Measurements from ENCODE around the gene ARL2BP.

The ARL2BP gene

GRCh38 chr16:57236022-57236350 lies 9.1 kb upstream of the ARL2BP start:
- no peak for DNase-seq

GRCh38 chr16:57238682-57239081 lies 6.4 kb upstream of the ARL2BP start:
- no peak for DNase-seq

GRCh38 chr16:57239107-57239506 lies 6.0 kb upstream of the ARL2BP start:
- DNase-seq, result no peak

GRCh38 chr16:57240851-57241250 lies 4.2 kb upstream of the ARL2BP start:
- no peak for DNase-seq

GRCh38 chr16:57242650-57243049 lies 2.4 kb upstream of the ARL2BP start:
- no peak for DNase-seq

- peak in 1 of 2 experiments; percentile 33 for DNase-seq
These were observed 644 bp upstream of the ARL2BP start for GRCh38 chr16:57244463-57244766.

GRCh38 chr16:57245472-57246113 lies 534 bp downstream of the ARL2BP start:
- no peak for DNase-seq

GRCh38 chr16:57251352-57251751 lies 6.3 kb downstream of the ARL2BP start:
- DNase-seq, result no peak

GRCh38 chr16:57252148-57252721 lies 7.2 kb downstream of the ARL2BP start:
- no peak for DNase-seq

GRCh38 chr16:57253466-57253865 lies 8.4 kb downstream of the ARL2BP start:
- no peak for DNase-seq

- DNase-seq, result no peak
These were observed 10.8 kb downstream of the ARL2BP start for GRCh38 chr16:57255686-57256415.

- DNase-seq, result no peak
These were observed 11.7 kb downstream of the ARL2BP start for GRCh38 chr16:57256601-57257395.

- no peak for DNase-seq
These were observed 12.5 kb downstream of the ARL2BP start for GRCh38 chr16:57257455-57258070.

- no peak for DNase-seq
These were observed 13.3 kb downstream of the ARL2BP start for GRCh38 chr16:57258226-57258909.

GRCh38 chr16:57258910-57259475 lies 13.9 kb downstream of the ARL2BP start:
- DNase-seq, result no peak

GRCh38 chr16:57260294-57260929 lies 15.4 kb downstream of the ARL2BP start:
- DNase-seq, result no peak

GRCh38 chr16:57261806-57262205 lies 16.7 kb downstream of the ARL2BP start:
- no peak for DNase-seq

GRCh38 chr16:57262841-57263540 lies 17.9 kb downstream of the ARL2BP start:
- DNase-seq, result no peak

GRCh38 chr16:57263541-57264351 lies 18.7 kb downstream of the ARL2BP start:
- DNase-seq, result no peak

GRCh38 chr16:57264381-57264780 lies 19.3 kb downstream of the ARL2BP start:
- no peak for DNase-seq
